ENCODE data around the gene GALNT16.

- TF ChIP-seq POLR2AphosphoS5 (IDR thresholded peaks at IDR 0.05; ENCODE audit: insufficient read depth, low read depth, low read length) (no peak), CTCF (IDR thresholded peaks at IDR 0.05; ENCODE audit: extremely low read depth in 1 of 2, insufficient read depth in 1 of 2, low read depth in 1 of 2, low read length in 2 of 2) (no peak)
These were observed 63.5 kb downstream of the GALNT16 start for GRCh38 chr14:69323266-69323998.

Measured in endothelial cell of umbilical vein (primary cell).